Smooth muscle cell (in vitro differentiated cells): ENCODE results near the gene POLE. TPM values are rescaled to one million over a fixed set of nuclear protein-coding genes. Genes with fewer than 3 reads are reported as not detected.

ENCODE experiments used
- DNase-seq: peaks from one replicate; lab custom pipeline; 2025; ENCODE audit not compliant: unreplicated experiment; lab: John Stamatoyannopoulos, UW
- H2AFZ ChIP-seq: fragments of 200-600 bp; sonication (generic); 2 replicates; pipeline ENCODE4 v1.6.0; 2016; ENCODE audit warnings: antibody characterized with exemption, low read depth, mild to moderate bottlenecking
- H3F3A ChIP-seq: fragments of 200-600 bp; sonication (generic); 2 replicates; pipeline ENCODE4 v1.6.0; 2017; ENCODE audit warnings: antibody characterized with exemption, low read depth
- H3K27ac ChIP-seq: fragments of 200-600 bp; sonication (generic); 2 replicates; pipeline ENCODE4 v1.5.1; 2016; ENCODE audit warnings: low read depth, mild to moderate bottlenecking
- H3K27me3 ChIP-seq: fragments of 200-600 bp; sonication (generic); 2 replicates; pipeline ENCODE4 v1.6.1; 2016; ENCODE audit warnings: low read depth, mild to moderate bottlenecking
- H3K36me3 ChIP-seq: fragments of 200-600 bp; sonication (generic); 2 replicates; pipeline ENCODE4 v1.5.1; 2016; ENCODE audit warnings: low read depth
- H3K4me1 ChIP-seq: fragments of 200-600 bp; sonication (generic); 2 replicates; pipeline ENCODE4 v1.5.1; 2016; ENCODE audit warnings: low read depth
- H3K4me2 ChIP-seq: fragments of 200-600 bp; sonication (generic); 2 replicates; pipeline ENCODE4 v1.6.0; 2016; ENCODE audit warnings: mild to moderate bottlenecking
- H3K4me3 ChIP-seq: fragments of 200-600 bp; sonication (generic); 2 replicates; pipeline ENCODE4 v1.5.1; 2016; ENCODE audit warnings: mild to moderate bottlenecking
- H3K79me2 ChIP-seq: fragments of 200-600 bp; sonication (generic); 2 replicates; pipeline ENCODE4 v1.6.0; 2016; ENCODE audit warnings: low read depth, mild to moderate bottlenecking
- H3K9ac ChIP-seq: fragments of 200-600 bp; sonication (generic); 2 replicates; pipeline ENCODE4 v1.6.0; 2016; ENCODE audit warnings: low read depth
- H3K9me3 ChIP-seq: fragments of 200-600 bp; sonication (generic); replicated peaks from 2 replicates; pipeline ENCODE4 v1.5.1; 2016; ENCODE audit warnings: low read depth
- H4K20me1 ChIP-seq: fragments of 200-600 bp; sonication (generic); 2 replicates; pipeline ENCODE4 v1.6.0; 2016; ENCODE audit warnings: low read depth
- CTCF ChIP-seq: fragments of 200-600 bp; sonication (generic); IDR thresholded peaks from 2 replicates; pipeline ENCODE4 v1.5.1; 2017; ENCODE audit warnings: borderline replicate concordance, mild to moderate bottlenecking, antibody characterized with exemption; ENCODE audit not compliant: insufficient read depth, poor library complexity, severe bottlenecking
- WGBS: methylation state at CpG from one replicate; pipeline ENCODE4 v1.1.7; 2016; ENCODE audit warnings: low lambda C conversion rate; 5-methylcytosine and 5-hydroxymethylcytosine counted together
- polyA plus RNA-seq: library from polyadenylated mRNA; unstranded; fragments of >200 nt; fragmentation: Nextera tagmentation; extraction: Ambion mirVana; gene quantifications from 2 replicates; pipeline ENCODE4 v1.2.1, GENCODE V29; 2016
- total RNA-seq: library from RNA; depleted of rRNA; stranded (reverse); fragments of >200 nt; gene quantifications from 2 replicates; pipeline ENCODE4 v1.2.3, GENCODE V29; 2014

Gene POLE
- total and polyA plus RNA-seq, 2 experiments from 2014 or later: 8.5 to 11.5 TPM

GRCh38 chr12:132581348-132582057 is 105.6 kb downstream of the POLE start:
- H3F3A ChIP-seq: no peaks in the 10 kb centered on the region
- no peak overlapping the region for H2AFZ ChIP-seq
- H3K27ac ChIP-seq: no peak overlapping the region
- H3K4me3 ChIP-seq: no peak overlapping the region
- peaks cover 16% of the 10 kb centered on the region for H3K4me1 ChIP-seq
- no peak overlapping the region for H3K9ac ChIP-seq
- no peak overlapping the region for H3K4me2 ChIP-seq
- DNase-seq: no peak
- no peaks in the 10 kb centered on the region for H3K36me3 ChIP-seq
- TF ChIP-seq CTCF: no peak
- H4K20me1 ChIP-seq: peaks cover 48% of the 10 kb centered on the region
- H3K9me3 ChIP-seq: no peaks in the 10 kb centered on the region
- peaks cover 50% of the 10 kb centered on the region for H3K27me3 ChIP-seq
- no peaks in the 10 kb centered on the region for H3K79me2 ChIP-seq
- 72% methylated on average over 16 of the region's 17 CpGs for WGBS

- no peak for TF ChIP-seq CTCF
- Histone ChIP-seq H3K79me2 (no peaks in the 10 kb centered on the region), H3K4me1 (peaks cover 16% of the 10 kb centered on the region), H3K9me3 (no peaks in the 10 kb centered on the region), H2AFZ (no peak overlapping the region), H3K4me2 (no peak overlapping the region), H3K27ac (no peak overlapping the region), H3K36me3 (no peaks in the 10 kb centered on the region), H3F3A (no peaks in the 10 kb centered on the region), H3K4me3 (no peak overlapping the region), H4K20me1 (peaks cover 48% of the 10 kb centered on the region), H3K9ac (no peak overlapping the region), H3K27me3 (peaks cover 46% of the 10 kb centered on the region)
- WGBS: over 99% methylated on average over 12 of the region's 12 CpGs
- no peak for DNase-seq
These were observed 106.3 kb downstream of the POLE start for GRCh38 chr12:132580701-132581292.

GRCh38 chr12:132579744-132580143 is 107.4 kb downstream of the POLE start:
- H3F3A ChIP-seq: no peaks in the 10 kb centered on the region
- H4K20me1 ChIP-seq: peaks cover 48% of the 10 kb centered on the region
- no peak overlapping the region for H3K4me2 ChIP-seq
- H3K27ac ChIP-seq: no peak overlapping the region
- no peaks in the 10 kb centered on the region for H3K36me3 ChIP-seq
- no peak overlapping the region for H3K9ac ChIP-seq
- H3K4me1 ChIP-seq: peaks cover 16% of the 10 kb centered on the region
- no peak overlapping the region for H3K4me3 ChIP-seq
- WGBS: 97% methylated on average over 12 of the region's 12 CpGs
- no peaks in the 10 kb centered on the region for H3K9me3 ChIP-seq
- TF ChIP-seq CTCF: no peak
- H2AFZ ChIP-seq: no peak overlapping the region
- H3K79me2 ChIP-seq: no peaks in the 10 kb centered on the region
- no peak for DNase-seq
- peaks cover 39% of the 10 kb centered on the region for H3K27me3 ChIP-seq
